Heart right ventricle (tissue), 16 donors: ENCODE data around the gene NF1. TPM values are rescaled to one million over a fixed set of nuclear protein-coding genes. Genes with fewer than 3 reads are reported as not detected.

Experiments used
- ATAC-seq, 8 donors: fragments of 200-7000 bp; cut with Tn5 transposase; one replicate each; pipeline ENCODE4 v1.9.1; 2020; ENCODE audit warnings: mild to moderate bottlenecking in 8 of 8, moderate library complexity in 8 of 8, moderate number of reproducible peaks in 1 of 8
- DNase-seq, 2 donors: peaks; one replicate each; pipeline ENCODE4 v3.0.0-alpha.2; 2020
- H3K27ac ChIP-seq, 10 donors: fragments of 200-600 bp; sonication (generic) in 2 of 10; one replicate each; pipeline versions ENCODE4 v1.5.0 to v1.8.0; 2020 to 2022; ENCODE audit warnings: mild to moderate bottlenecking in 3 of 10
- H3K27me3 ChIP-seq, 7 donors: fragments of 200-600 bp; one replicate each; pipeline ENCODE4 v1.8.0; 2021 to 2022; ENCODE audit warnings: mild to moderate bottlenecking in 2 of 7
- H3K36me3 ChIP-seq, 9 donors: fragments of 200-600 bp; sonication (generic) in 1 of 9; one replicate each; pipeline versions ENCODE4 v1.5.0 to v1.8.0; 2020 to 2022; ENCODE audit warnings: mild to moderate bottlenecking in 2 of 9
- H3K4me1 ChIP-seq, 9 donors: fragments of 200-600 bp; sonication (generic) in 1 of 9; one replicate each; pipeline versions ENCODE4 v1.5.0 to v1.8.0; 2020 to 2022; ENCODE audit warnings: mild to moderate bottlenecking in 4 of 9
- H3K4me3 ChIP-seq, 10 donors: fragments of 200-600 bp; sonication (generic) in 2 of 10; one replicate each; pipeline versions ENCODE4 v1.5.0 to v1.8.0; 2020 to 2022; ENCODE audit warnings: mild to moderate bottlenecking in 7 of 10, moderate library complexity in 2 of 10
- H3K9me3 ChIP-seq, 11 donors: fragments of 200-600 bp in 10 of 11; sonication (generic) in 2 of 11; one replicate each; pipeline versions ENCODE4 v1.5.0 to v1.8.0; 2013 to 2022; ENCODE audit warnings: mild to moderate bottlenecking in 2 of 11, control low read depth in 1 of 11, moderate library complexity in 1 of 11
- WGBS, 2 donors: extraction: QIAGEN DNeasy Blood & Tissue Kit; methylation state at CpG; one replicate each; pipeline ENCODE4 v1.1.7; 2013; ENCODE audit warnings: inconsistent platforms in 1 of 2; 5-methylcytosine and 5-hydroxymethylcytosine counted together
- intact Hi-C, 10 donors: fragments of 100-400 bp; cut with DNase I; formaldehyde crosslinking; loops; one replicate each; pipeline versions ENCODE4 v1.11.1 to v1.14.2; 2022
- polyA plus RNA-seq, 2 donors: library from polyadenylated mRNA; stranded (reverse); fragments of 200-250 nt; gene quantifications; one replicate each; pipeline ENCODE4 v1.2.3, GENCODE V29; 2013
- total RNA-seq, 10 donors: library from RNA; stranded (reverse); fragmentation: NEBNext Ultra II Directional in 3 of 10; extraction: Animal tissue kit (Norgen Biotek cat#: 25700) in 3 of 10; gene quantifications; one replicate each; pipeline versions ENCODE4 v1.2.1 to v1.2.4, GENCODE V29; 2021 to 2023
- TF ChIP-seq, protein P1 (sequence below), 9 donors: fragments of 200-600 bp; sonication (generic) in 2 of 9; IDR thresholded peaks; one replicate each; pipeline versions ENCODE4 v1.5.0 to v1.8.0; 2021 to 2022; ENCODE audit warnings: antibody characterized with exemption in 9 of 9, mild to moderate bottlenecking in 5 of 9, moderate library complexity in 1 of 9
- donor health status: Arrhythmogenic right ventricular cardiomyopathy.
- donor health status: ischemic (EF 13 %, LVEDD 7.1; RV severe dilation, severe dysfunction).
- donor health status: healthy with polysubstance abuse.
- donor health status: DM: no; HTN: yes; CAD: no.
- donor health status: DM: no; HTN: no; CAD: no.
- donor health status: ischemic (EF 25% LVEDD 6.9; RV normal size, moderate dysfunction).
- donor health status: ischemic (EF 25% LVEDD 5.7; RV mildly dilated, moderate dysfunction).
- donor health status: healthy.
- donor health status: DM: yes; HTN: yes; CAD: no.
- donor health status: Ischemic cardiomyopathy.
- donor health status: ischemic (EF 35%, LVEDD 5.7; RV mildly dilated, moderate dysfunction).
- donor health status: nonischemic (EF 11% LVEDD 7.7; RV severe dilation, severe dysfunction).
- donor health status: DM: yes; HTN: yes; CAD: no.
- donor health status: PGD.
- donor health status: ischemic (EF 29% LVEDD 5.4; RV normal size, mild dysfunction).
- donor health status: nonischemic (EF 23%, LVEDD 6.1; RV moderate dilation, normal function).

Gene NF1
- total and polyA plus RNA-seq, 12 donors: 4.2 to 71.0 (median 54.6) TPM

DNA sequence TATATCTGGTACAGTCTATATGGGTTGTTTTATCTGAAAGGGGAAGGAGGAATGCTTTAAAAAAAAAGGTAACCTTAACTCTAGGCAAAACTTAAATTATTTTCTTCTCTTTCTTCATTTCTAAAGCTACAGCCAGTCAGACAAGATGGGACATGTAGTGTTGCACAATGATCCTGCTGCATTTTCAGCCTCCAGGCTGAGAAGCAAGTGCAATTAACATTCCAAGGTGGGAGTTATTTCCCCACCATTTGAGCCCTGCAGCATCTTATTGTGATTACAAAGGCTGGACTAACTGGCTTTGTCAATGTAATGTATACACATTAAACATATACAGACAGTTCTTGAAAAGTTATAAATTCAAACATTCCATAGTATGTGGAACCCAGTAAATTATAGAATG lies 22.6 kb upstream of the NF1 start:
- H3K27ac ChIP-seq: no peak overlapping the region
- no peak overlapping the region for H3K4me3 ChIP-seq
- H3K4me1 ChIP-seq: peaks cover 0 to 18% (median 12%) of the 10 kb centered on the region in 9 donors
- ATAC-seq (no peak), DNase-seq (no peak)
- intact Hi-C loops: no loop called here
- H3K36me3 ChIP-seq: no peaks in the 10 kb centered on the region
- no peaks in the 10 kb centered on the region for H3K27me3 ChIP-seq
- TF ChIP-seq, protein P1, sequence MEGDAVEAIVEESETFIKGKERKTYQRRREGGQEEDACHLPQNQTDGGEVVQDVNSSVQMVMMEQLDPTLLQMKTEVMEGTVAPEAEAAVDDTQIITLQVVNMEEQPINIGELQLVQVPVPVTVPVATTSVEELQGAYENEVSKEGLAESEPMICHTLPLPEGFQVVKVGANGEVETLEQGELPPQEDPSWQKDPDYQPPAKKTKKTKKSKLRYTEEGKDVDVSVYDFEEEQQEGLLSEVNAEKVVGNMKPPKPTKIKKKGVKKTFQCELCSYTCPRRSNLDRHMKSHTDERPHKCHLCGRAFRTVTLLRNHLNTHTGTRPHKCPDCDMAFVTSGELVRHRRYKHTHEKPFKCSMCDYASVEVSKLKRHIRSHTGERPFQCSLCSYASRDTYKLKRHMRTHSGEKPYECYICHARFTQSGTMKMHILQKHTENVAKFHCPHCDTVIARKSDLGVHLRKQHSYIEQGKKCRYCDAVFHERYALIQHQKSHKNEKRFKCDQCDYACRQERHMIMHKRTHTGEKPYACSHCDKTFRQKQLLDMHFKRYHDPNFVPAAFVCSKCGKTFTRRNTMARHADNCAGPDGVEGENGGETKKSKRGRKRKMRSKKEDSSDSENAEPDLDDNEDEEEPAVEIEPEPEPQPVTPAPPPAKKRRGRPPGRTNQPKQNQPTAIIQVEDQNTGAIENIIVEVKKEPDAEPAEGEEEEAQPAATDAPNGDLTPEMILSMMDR (IDR thresholded peaks at IDR 0.05): no peak
- H3K9me3 ChIP-seq: no peaks in the 10 kb centered on the region

GRCh38 chr17:31073411-31073810 lies 21.4 kb upstream of the NF1 start:
- WGBS, 2 donors: 55 to 59% methylated on average over 4 of the region's 4 CpGs
- H3K36me3 ChIP-seq: no peaks in the 10 kb centered on the region
- H3K4me3 ChIP-seq: no peak overlapping the region
- DNase-seq: no peak
- no peak overlapping the region for H3K27ac ChIP-seq
- peaks cover 0 to 7% (median under 1%) of the 10 kb centered on the region in 9 donors for H3K4me1 ChIP-seq
- TF ChIP-seq, protein P1 (IDR thresholded peaks at IDR 0.05): no peak
- no peak for ATAC-seq
- intact Hi-C loops: no loop called here
- no peaks in the 10 kb centered on the region for H3K9me3 ChIP-seq
- no peaks in the 10 kb centered on the region for H3K27me3 ChIP-seq

DNA sequence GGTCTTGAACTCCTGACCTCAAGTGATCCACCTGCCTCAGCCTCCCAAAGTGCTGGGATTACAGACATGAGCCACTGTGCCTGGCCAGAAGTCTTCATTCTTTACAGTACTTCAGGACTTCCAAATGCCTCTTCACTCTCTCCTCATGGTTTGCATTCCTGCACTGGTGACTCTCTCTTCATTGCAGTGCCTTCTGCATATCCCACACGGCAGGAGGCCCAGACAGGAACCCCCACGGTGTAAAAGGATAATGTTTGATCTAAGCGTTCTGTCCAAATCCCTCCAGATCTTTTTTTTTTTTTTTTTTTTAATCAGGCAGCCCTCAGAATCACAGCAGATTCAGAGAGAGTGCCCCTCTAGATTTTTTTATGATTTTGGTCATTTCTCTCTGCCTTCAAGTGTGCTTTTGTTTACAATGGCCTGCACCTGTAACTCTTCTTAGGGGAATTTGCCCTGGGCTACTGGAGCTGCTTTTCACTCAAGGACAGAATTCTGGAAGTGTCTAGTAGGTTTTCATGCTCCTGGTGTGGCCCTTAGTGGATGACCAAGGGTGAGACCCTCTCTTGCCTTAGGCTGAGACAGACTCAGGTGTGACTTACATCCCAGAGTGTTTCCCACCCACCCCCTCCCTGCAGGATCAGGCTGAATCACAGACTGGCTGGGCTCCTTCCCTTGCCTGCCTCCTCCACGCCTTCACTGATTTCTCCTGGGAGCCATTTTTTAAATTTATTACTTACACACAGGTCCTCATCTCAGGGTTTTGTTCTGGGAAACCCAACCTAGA lies 19.8 kb upstream of the NF1 start:
- Histone ChIP-seq H3K36me3 (no peaks in the 10 kb centered on the region), H3K4me1 (no peaks in the 10 kb centered on the region), H3K4me3 (no peak overlapping the region), H3K9me3 (no peaks in the 10 kb centered on the region), H3K27me3 (no peaks in the 10 kb centered on the region), H3K27ac (no peak overlapping the region)
- intact Hi-C loops: no loop called here
- TF ChIP-seq, protein P1 (IDR thresholded peaks at IDR 0.05): no peak
- WGBS, 2 donors: 49 to 56% methylated on average over 4 of the region's 4 CpGs
- DNase-seq (no peak), ATAC-seq (no peak)

GRCh38 chr17:31078290-31078689 lies 16.5 kb upstream of the NF1 start:
- no peak overlapping the region for H3K4me3 ChIP-seq
- TF ChIP-seq, protein P1 (IDR thresholded peaks at IDR 0.05): no peak
- ATAC-seq (no peak), DNase-seq (no peak)
- H3K9me3 ChIP-seq: no peaks in the 10 kb centered on the region
- 60 to 66% methylated on average over 4 of the region's 4 CpGs for WGBS, 2 donors
- H3K27me3 ChIP-seq: no peaks in the 10 kb centered on the region
- H3K4me1 ChIP-seq: no peaks in the 10 kb centered on the region
- no peak overlapping the region for H3K27ac ChIP-seq
- intact Hi-C loops: no loop called here
- no peaks in the 10 kb centered on the region for H3K36me3 ChIP-seq
